K562 (cell line): ENCODE results near the gene CHCHD6. TPM values are rescaled to one million over a fixed set of nuclear protein-coding genes. Genes with fewer than 3 reads are reported as not detected.

Experiments
- HBP1 ChIP-seq: fragments of 450-650 bp; formaldehyde crosslinking; IDR thresholded peaks from 2 replicates; pipeline ENCODE4 v1.4.0; 2022; ENCODE audit warnings: missing genetic modification characterization
- HDAC6 ChIP-seq: IDR thresholded peaks from 2 replicates; pipeline ENCODE4 v1.6.1; 2012; ENCODE audit warnings: low read depth, mild to moderate bottlenecking, control low read depth, inconsistent platforms, low read length, moderate library complexity
- HES1 ChIP-seq: fragments of 450-650 bp; IDR thresholded peaks from 2 replicates; pipeline ENCODE4 v1.6.1; 2016; ENCODE audit warnings: low read depth, mild to moderate bottlenecking, moderate library complexity
- HNRNPH1 ChIP-seq: fragments of 200-400 bp; formaldehyde crosslinking; optimal IDR thresholded peaks from 2 replicates; pipeline ENCODE3; 2017; ENCODE audit warnings: low read depth, mild to moderate bottlenecking, low read length, moderate library complexity
- IFI16 ChIP-seq: fragments of 250-450 bp; sonication (Bioruptor Pico); IDR thresholded peaks from 2 replicates; pipeline ENCODE4 v2.1.2; 2022; ENCODE audit warnings: mild to moderate bottlenecking, inconsistent platforms
- PHB ChIP-seq: fragments of 250-450 bp; sonication (Bioruptor Pico); IDR thresholded peaks from 2 replicates; pipeline ENCODE4 v1.5.0; 2021
- REST ChIP-seq, 2 experiments: fragments of 450-650 bp; formaldehyde crosslinking in 1 of 2; IDR thresholded peaks; 2 replicates each; pipeline versions ENCODE4 v1.4.0 to v1.6.1; 2014 to 2020; ENCODE audit warnings: mild to moderate bottlenecking in 2 of 2, borderline replicate concordance in 1 of 2, low read depth in 1 of 2
- RFX7 ChIP-seq: fragments of 250-450 bp; sonication (Bioruptor Pico); IDR thresholded peaks from 2 replicates; pipeline ENCODE4 v1.5.1; 2021; ENCODE audit warnings: mild to moderate bottlenecking
- TAF15 ChIP-seq: fragments of 200-400 bp; formaldehyde crosslinking; IDR thresholded peaks from 2 replicates; pipeline ENCODE4 v1.6.1; 2017; ENCODE audit warnings: mild to moderate bottlenecking, low read depth, low read length, moderate library complexity
- ZBTB2 ChIP-seq: fragments of 450-650 bp; IDR thresholded peaks from 2 replicates; pipeline ENCODE4 v1.6.1; 2016; ENCODE audit warnings: antibody characterized with exemption
- ZNF740 ChIP-seq, 3 experiments: fragments of 200-800 bp in 1 of 3; sonication (Bioruptor generic) in 1 of 3; sonication (generic) in 1 of 3; formaldehyde crosslinking in 1 of 3; IDR thresholded peaks; 2 replicates each; pipeline versions ENCODE4 v1.6.1 to v1.8.0; 2016 to 2022; ENCODE audit warnings: mild to moderate bottlenecking in 2 of 3, missing compliant biosample characterization in 2 of 3, missing genetic modification characterization in 2 of 3, missing genetic modification reagents in 1 of 3
- polyA plus RNA-seq, 8 experiments: library from polyadenylated mRNA; depleted of rRNA in 4 of 8; stranded (reverse) in 5 of 8; unstranded in 3 of 8; fragments of >200 nt; fragmentation: Nextera tagmentation in 2 of 8; fragmentation: Illumina TruSeq in 1 of 8; extraction: Ambion mirVana in 2 of 8; extraction: Trizol in 1 of 8; gene quantifications; 2 replicates each; pipeline versions ENCODE4 v1.2.1 to v1.2.3, GENCODE V29; 2011 to 2014; ENCODE audit warnings: inconsistent platforms in 1 of 8, missing spikeins in 1 of 8
- total RNA-seq, 7 experiments: library from RNA; depleted of rRNA in 6 of 7; stranded (reverse); fragments of >200 nt in 6 of 7; fragmentation: Illumina TruSeq in 2 of 7; extraction: Trizol in 2 of 7; gene quantifications; 2 replicates each; pipeline versions ENCODE4 v1.2.1 to v1.2.3, GENCODE V29; 2011 to 2021; ENCODE audit warnings: low replicate concordance in 1 of 7

CHCHD6 gene
- total and polyA plus RNA-seq, 9 of the 15 experiments (the other 6 are each of a cell fraction or from before 2014, with no cell fraction given) = 4.6 to 18.6 (median 10.9) TPM

GRCh38 chr3:126986001-126986400 lies 282.0 kb downstream of the CHCHD6 start (continued):
- TF ChIP-seq ZBTB2 = no peak
- TF ChIP-seq TAF15 = no peak
- TF ChIP-seq REST (IDR thresholded peaks at IDR 0.05; ENCODE audit: borderline replicate concordance) = peak; percentile 30
- TF ChIP-seq REST (CRISPR knock-in tag; IDR thresholded peaks at IDR 0.05; ENCODE audit: low read depth) = no peak
- TF ChIP-seq PHB (CRISPR knock-in tag) = no peak
- no peak for TF ChIP-seq HBP1 (CRISPR knock-in tag)
- TF ChIP-seq ZNF740 (CRISPR knock-in tag; IDR thresholded peaks at IDR 0.05) = no peak
- no peak for TF ChIP-seq ZNF740 (tag; IDR thresholded peaks at IDR 0.05)
- no peak for TF ChIP-seq HNRNPH1
- TF ChIP-seq HDAC6 = no peak
- no peak for TF ChIP-seq HES1
- no peak for TF ChIP-seq RFX7 (CRISPR knock-in tag)
- TF ChIP-seq IFI16 (CRISPR knock-in tag) = no peak
